NCI-H187 (cell line): ENCODE measurements around the gene OR13G1.
"Not testable (repeated sequence)": the region's sequence is repeated elsewhere in the genome, so short reads cannot be mapped to it uniquely, and the experiment has no call there.

ENCODE experiments used
- DNase-seq, 2 experiments: peaks; one replicate each; lab custom pipeline; 2025; lab: John Stamatoyannopoulos, UW

Gene OR13G1, protein sequence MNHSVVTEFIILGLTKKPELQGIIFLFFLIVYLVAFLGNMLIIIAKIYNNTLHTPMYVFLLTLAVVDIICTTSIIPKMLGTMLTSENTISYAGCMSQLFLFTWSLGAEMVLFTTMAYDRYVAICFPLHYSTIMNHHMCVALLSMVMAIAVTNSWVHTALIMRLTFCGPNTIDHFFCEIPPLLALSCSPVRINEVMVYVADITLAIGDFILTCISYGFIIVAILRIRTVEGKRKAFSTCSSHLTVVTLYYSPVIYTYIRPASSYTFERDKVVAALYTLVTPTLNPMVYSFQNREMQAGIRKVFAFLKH

DNA sequence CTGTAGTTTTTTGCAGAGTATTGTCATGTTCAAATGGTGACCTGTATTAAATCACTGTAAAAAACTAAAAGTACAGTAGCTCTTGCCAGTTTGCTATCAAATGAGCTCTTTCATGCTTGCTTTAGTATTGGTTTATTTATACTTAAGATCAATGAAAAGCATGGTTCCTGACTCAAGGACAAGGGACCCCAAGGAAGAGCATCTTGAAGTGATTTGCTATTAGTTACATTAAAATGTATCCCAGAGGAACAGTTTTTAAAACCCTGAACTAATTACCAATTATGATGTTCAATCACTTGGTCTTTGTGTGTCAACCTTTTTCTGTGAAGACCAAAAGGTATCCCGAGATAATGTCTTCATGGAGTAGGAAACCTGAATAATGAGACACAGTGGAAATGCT, at the start of gene OR13G1:
Gene OR13G1 (minus strand): TSS at position 101 of the 400 bp plus-strand sequence. CDS start 6,698 bp downstream, outside the sequence.
- DNase-seq = no peak

DNA sequence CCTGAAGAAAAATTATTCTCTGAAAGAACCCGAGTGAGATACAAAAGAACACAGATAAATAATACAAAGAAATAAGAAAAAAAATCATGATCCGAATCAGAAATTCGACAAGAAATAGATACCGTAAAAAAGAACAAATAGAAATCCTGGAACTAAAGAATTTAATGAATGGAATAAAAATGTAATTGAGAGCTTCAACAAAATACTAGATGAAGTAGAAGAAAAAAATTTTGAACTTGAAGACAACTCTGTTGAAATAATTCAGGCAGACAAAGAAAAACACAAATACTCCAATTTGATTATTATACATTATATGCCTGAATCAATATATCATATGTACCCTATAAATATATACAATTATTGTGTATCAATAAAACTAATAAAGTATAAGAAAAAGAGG, 41.7 kb upstream of the OR13G1 start:
- DNase-seq = no peak

DNA sequence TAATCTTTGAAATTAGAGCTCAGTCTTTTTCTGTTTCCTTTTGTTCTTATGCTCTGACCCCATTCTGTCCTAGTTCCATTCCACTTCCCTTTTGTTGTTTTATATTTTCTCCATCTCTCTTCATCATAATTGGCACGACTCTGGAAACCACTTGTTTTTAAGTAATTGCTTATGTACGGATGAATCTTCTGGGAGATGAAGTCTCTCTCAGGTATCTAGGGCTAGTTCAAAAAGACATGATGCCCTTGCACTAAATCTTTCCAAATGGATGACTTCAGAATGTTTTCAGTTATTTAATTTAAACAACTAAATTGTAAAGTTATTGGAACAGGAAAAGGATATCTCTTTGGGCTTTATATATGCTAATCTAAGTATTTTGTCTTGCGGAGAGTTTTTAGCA, 37.0 kb upstream of the OR13G1 start, which contains the start of gene OR6F1:
Gene OR6F1 (minus strand): TSS at position 101 of the 400 bp plus-strand sequence. CDS start 3,891 bp downstream, outside the sequence.
- no peak for DNase-seq

DNA sequence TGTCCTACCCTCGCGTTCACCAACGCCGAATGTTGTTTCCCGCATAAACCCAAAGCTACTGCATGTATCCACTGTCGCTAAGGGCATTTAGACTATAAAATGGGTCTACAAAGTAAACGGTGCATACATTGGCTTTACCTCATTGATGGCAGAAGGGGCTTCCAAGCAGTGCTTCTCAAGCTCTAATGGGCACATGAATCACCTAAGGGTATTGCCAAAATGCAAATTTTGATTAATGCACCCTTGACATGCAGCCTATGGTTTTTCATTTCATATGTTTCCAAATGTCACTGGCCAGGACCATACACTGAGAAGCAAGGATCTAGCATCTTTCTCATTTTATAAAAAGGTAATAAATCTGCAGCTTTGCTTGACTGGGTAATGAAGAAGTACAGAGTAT, 34.2 kb upstream of the OR13G1 start:
- DNase-seq = no peak

DNA sequence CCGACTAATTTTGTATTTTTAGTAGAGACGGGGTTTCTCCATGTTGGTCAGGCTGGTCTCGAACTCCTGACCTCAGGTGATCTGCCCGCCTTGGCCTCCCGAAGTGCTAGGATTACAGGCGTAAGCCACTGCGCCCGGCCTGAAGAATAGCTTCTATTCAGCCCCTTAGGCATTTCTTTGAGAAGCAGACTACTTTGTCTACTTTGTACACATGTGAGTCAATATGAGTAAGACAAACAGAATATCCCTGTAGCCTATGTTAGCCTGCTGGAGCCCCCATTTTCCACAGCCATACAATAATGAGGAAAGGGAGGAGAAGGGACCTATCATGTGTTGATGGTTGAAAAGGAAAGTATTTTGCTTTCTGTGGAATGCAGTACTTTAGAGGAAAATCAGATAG, 31.1 kb upstream of the OR13G1 start:
- DNase-seq = not testable (repeated sequence)

DNA sequence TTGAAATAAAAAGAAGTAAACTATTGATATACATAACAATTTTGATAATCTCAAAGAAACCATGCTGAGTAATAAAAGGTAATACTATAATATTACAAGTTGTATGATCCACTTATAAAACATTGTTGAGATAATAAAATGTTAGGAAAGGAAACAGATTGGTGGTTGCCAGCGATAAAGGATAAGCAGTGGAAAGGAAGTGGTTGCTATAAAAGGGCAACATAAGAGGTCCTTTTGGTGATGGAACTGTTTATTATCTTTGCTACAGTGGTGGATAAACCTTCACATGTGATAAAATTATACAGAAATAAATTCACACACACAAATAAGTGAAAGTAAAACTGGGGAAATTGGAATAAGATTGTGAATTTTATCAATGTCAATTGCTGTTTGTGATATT, 21.8 kb upstream of the OR13G1 start:
- DNase-seq = no peak

DNA sequence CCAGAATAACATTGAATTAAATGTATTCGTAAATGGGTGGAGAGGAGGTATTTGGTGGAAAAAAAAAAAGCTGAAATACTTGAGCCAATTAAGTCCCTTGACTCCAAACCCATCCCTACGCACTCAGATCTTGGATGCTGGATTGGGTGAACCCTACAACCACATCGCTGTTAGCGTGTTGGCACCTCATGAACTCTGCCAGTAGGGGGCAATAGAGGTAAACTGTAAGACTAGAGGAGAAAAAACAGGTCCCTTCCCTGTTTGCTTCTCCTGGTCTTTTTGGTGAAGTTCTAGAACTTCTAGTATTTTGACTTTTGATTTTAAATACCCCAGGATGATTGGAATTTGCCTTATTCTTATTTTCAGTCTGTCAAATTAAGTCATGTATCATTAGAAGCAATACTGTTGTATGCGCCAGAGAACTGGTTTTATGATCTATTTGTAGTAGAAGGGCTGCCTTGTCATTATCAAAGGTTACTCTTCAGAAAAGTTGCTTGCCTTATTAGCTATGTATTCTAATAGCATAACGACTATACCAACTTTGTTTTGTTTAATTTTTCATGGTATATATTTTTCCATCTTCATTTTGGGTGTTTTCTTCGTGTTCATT, 1.9 kb upstream of the OR13G1 start:
- no peak for DNase-seq

DNA sequence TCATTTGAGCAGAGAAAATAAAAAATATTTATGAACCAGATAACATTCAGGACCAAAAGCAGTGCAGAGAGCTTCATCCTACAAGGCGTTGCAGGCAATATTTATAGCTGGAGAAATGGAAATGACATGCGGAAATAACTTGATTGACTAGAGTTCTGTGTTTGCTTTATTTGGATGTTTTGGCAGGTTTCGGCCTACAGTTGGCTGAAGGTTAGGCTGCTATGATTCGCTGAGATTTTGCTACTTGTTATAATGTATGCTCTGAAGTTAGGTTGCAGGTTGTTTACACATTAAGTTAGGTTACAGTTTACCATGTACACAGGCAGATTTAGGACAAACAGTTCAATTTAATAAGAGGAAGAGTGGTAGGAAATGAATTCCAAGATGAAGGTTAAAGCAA, 632 bp upstream of the OR13G1 start:
- DNase-seq = no peak

DNA sequence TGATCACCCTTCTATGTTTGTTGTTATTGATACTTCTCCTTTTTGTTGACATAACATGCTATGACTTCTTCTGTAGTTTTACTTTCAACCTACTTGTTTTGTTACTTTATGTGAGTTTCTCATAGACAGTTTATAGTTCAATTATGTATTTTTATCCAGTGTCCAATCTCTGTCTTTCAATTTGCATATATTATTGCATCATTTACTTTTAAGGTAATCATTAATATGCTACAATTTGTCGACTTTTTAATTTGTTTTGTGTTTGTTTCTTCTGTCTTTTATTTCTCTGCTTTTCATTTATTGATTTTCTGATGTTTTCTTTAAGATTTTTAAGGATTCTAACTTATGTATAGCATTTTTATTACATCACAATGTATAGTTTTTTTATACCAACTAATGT, 10.3 kb downstream of the OR13G1 start:
- no peak for DNase-seq

DNA sequence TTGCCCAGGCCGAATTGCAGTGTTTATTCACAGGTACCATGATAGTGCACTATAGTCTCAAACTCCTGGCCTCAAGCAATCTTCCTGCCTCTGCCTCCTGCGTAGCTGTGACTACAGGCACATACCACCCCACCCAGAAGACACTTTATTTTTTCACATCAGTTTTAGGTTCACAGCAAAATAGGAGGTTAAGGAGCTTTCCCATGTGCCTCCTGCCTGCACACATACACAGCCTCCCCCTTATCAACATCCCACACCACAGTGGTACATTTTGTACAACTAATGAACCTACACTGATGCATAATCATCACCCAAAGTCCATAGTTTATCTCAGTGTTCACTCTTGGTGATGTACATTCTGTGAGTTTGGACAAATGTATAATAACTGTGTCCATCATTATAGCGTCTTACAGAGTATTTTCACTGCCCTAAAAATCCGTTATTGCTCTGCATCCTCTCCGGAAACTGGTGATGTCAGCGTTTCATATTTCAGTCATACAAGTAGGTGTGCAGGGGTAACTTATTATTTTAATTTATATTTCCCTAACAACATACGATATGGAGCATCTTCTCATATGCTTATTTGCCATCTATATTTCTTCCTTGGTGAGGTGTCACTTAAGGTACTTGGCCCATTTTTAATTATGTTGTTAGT, 23.2 kb downstream of the OR13G1 start:
- DNase-seq = no peak

DNA sequence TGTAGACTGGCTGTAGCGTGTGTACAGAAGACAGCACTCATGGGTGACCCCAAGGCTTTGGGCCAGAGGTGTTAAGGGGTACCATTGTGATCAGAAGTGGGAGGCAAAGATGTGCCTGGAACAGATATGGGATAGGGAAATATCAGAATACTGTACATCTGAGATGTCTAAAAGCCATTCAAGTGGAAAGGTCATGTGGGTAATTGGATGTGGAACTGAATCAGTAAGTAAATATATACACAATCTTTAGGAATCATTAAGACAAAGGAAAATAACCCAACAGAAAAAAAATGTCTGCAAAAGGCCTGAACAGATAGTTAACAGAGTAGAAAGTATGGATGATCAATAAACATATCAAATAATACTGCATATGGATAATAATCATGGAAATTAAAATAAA, 26.5 kb downstream of the OR13G1 start:
- no peak for DNase-seq

DNA sequence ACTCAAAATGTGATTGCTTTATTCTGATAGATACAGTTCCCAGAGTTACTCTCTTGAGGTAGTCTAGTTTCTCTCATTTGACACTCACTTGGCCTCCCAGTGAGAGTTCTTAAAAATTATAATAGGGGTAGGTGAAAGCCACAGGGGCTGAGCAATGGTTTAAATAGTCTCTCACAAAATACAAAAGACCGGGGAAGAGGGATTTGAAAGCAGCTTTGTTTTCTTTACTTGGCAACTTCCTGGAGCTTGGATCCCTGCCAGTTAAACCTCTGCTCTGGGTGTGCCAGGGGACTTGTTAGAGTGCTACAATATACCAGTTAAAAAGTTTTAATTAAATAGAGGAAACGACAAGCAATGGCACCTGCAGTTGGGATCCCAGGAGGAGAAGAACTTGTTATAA, 31.7 kb downstream of the OR13G1 start:
- DNase-seq = no peak

DNA sequence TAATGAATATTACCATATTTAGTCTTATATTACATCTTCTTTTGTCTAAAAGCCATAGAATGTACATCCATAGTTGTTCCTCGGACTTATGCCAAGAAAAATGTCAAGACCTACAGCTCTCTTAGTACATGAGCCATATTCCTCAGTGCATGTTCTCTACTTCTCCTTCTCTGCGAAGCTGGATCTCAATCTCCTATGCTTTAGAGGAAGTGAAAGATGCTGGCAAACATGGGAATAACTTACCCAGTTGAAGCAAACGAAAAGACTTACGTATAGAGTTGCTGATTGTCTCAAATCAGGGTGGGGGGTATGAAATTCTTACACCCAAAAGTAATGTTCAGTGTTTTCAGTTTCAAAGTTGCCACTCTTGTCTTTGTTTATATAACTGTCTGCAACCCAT, 32.7 kb downstream of the OR13G1 start:
- no peak for DNase-seq

DNA sequence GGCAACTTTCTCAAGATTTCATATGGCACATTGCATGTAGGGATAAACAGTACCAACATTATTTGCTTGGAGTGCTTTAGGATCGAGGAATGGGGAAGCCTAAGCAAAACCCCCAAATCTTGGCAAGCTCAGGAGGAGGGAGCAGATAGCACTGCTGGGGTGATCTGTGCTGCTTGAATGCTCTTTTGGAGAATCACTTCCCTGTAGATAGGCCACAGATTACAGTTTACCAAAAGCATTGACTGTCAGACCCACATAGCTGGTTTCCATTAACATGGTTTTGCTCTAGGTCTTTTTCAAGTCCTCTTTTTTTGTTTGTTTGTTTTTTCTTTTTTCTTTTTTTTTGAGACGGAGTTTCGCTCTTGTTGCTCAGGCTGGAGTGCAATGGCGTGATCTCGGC, 36.8 kb downstream of the OR13G1 start:
- no peak for DNase-seq

DNA sequence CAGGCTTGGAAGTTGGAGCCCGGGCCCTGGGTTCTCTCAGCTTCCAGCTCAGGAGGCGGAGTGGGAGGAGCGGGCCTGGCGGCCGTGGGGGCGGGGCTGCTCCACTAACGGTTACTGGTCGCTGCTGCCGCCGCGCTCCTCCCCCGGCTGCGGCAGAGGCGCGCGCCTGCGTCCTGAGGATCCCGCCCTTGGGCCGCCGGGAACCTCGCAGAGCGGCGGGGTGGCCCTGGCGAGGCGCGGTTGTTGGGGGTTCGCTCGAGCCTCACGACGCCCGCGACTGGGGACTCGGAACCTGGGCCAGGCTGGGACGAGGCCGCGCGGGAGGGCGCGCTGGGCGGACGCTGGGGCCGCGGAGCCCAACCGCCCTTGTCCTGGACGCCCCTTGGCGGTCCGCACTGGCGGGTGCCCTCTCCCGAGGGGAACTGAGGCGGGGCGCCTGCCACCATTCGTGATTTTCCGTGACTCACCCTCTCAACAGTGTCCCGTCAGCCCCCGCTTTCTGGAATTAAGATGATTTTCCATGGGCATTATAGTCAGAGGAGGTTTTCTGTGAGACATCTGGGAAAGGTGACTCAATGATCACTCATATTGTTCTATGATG, 40.1 kb downstream of the OR13G1 start:
- no peak for DNase-seq

DNA sequence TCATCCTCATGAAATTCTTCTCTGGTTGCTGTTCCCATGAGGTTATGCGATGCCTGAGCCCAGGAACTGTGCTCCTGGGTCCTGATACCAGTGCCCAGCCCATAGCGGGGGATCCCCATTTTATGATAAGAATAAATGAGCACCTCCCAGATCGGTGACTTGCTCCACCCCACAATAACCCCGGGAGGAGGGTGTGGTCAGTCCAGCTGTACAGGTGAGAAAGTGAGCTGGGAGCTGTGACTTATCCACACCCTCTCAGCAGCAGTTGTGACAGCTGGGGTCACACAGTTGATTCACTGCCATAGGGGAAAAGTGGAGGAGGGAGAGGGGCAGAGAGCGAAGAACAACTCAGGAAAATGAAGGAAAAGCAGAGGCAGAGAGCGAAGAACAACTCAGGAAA, 40.8 kb downstream of the OR13G1 start:
- DNase-seq = no peak

DNA sequence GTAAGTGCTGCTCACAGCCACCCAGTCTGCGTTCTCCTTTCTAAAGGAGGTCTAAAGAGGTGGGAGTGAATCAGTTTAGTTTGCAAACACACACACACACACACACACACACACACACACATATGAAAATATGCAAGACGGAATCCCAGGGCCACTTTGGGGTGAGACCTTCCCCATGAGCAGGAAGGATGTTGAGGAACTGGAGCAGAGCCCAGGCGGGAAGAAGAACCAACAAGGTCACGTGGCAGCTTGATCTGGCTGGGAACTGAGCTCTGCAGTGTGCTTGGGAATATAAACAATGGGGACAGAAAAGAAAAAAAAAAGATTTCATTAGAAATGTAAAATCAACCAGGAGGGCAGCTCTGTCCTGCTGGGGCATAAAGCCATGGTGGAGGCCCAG, 41.5 kb downstream of the OR13G1 start:
- no peak for DNase-seq

DNA sequence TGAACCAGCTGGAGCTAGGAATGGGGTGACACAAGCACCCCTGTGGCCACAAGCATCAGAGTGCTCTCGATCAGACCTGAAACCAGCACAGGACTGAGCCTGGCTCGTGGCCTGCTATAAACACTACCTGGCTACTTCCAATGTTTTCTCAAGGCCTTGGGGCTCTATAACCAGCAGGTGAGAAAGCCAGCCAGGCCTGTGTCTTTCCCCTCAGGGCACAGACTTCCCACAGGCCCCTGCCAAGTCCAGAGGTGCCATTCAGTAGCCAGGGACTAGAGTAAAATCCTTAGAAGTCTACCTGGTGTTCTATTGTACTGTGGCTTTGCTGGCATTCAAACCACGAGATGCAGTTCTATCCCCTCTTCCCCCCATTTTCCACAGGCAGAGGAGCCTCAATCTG, 51.6 kb downstream of the OR13G1 start:
- DNase-seq = no peak
